Suprapubic skin (tissue), 4 donors: Measurements from ENCODE around the gene DHFR. TPM values are rescaled to one million over a fixed set of nuclear protein-coding genes. Genes with fewer than 3 reads are reported as not detected.

Experiments used
- DNase-seq, 2 donors: peaks; one replicate each; pipeline ENCODE4 v3.0.0-alpha.2; 2019; ENCODE audit warnings: low spot score in 2 of 2
- H3K27ac ChIP-seq: fragments of 200-600 bp; sonication (generic); one replicate; pipeline ENCODE4 v1.5.1; 2019
- H3K27me3 ChIP-seq: fragments of 200-600 bp; sonication (generic); one replicate; pipeline ENCODE4 v1.5.1; 2019
- H3K36me3 ChIP-seq: fragments of 200-600 bp; sonication (generic); one replicate; pipeline ENCODE4 v1.5.1; 2019
- H3K4me1 ChIP-seq: fragments of 200-600 bp; sonication (generic); one replicate; pipeline ENCODE4 v1.5.1; 2019
- H3K4me3 ChIP-seq: fragments of 200-600 bp; sonication (generic); one replicate; pipeline ENCODE4 v1.5.1; 2019; ENCODE audit warnings: mild to moderate bottlenecking
- H3K9me3 ChIP-seq: fragments of 200-600 bp; sonication (generic); one replicate; pipeline ENCODE4 v1.5.1; 2019
- EP300 ChIP-seq: sonication (generic); formaldehyde crosslinking; IDR thresholded peaks from one replicate; pipeline ENCODE4 v1.6.1; 2017; ENCODE audit warnings: antibody characterized with exemption
- POLR2A ChIP-seq, 2 donors: fragments of 450-650 bp; IDR thresholded peaks; one replicate each; pipeline ENCODE4 v1.6.1; 2017; ENCODE audit warnings: antibody characterized with exemption in 2 of 2, mild to moderate bottlenecking in 2 of 2, moderate library complexity in 2 of 2
- POLR2AphosphoS5 ChIP-seq, 3 donors: sonication (generic); formaldehyde crosslinking; IDR thresholded peaks; one replicate each; pipeline ENCODE4 v1.6.1; 2017; ENCODE audit warnings: antibody characterized with exemption in 3 of 3
- WGBS: methylation state at CpG from one replicate; pipeline ENCODE4 v1.1.5; 2018; 5-methylcytosine and 5-hydroxymethylcytosine counted together
- total RNA-seq, 4 donors: library from RNA; depleted of rRNA; stranded (reverse); fragments of >200 nt; gene quantifications; one replicate each; pipeline ENCODE4 v1.1.0, GENCODE V29; 2016
- TF ChIP-seq, protein P1 (sequence below), 2 donors: fragments of 200-600 bp in 1 of 2; fragments of 450-650 bp in 1 of 2; sonication (generic) in 1 of 2; IDR thresholded peaks; one replicate each; pipeline ENCODE4 v1.5.1; 2016 to 2019; ENCODE audit warnings: antibody characterized with exemption in 2 of 2, mild to moderate bottlenecking in 1 of 2, moderate library complexity in 1 of 2

DHFR gene
- total RNA-seq, result 1 to 10 TPM; 4.9 to 6.8 (median 5.1) TPM

- TF ChIP-seq, protein P1, sequence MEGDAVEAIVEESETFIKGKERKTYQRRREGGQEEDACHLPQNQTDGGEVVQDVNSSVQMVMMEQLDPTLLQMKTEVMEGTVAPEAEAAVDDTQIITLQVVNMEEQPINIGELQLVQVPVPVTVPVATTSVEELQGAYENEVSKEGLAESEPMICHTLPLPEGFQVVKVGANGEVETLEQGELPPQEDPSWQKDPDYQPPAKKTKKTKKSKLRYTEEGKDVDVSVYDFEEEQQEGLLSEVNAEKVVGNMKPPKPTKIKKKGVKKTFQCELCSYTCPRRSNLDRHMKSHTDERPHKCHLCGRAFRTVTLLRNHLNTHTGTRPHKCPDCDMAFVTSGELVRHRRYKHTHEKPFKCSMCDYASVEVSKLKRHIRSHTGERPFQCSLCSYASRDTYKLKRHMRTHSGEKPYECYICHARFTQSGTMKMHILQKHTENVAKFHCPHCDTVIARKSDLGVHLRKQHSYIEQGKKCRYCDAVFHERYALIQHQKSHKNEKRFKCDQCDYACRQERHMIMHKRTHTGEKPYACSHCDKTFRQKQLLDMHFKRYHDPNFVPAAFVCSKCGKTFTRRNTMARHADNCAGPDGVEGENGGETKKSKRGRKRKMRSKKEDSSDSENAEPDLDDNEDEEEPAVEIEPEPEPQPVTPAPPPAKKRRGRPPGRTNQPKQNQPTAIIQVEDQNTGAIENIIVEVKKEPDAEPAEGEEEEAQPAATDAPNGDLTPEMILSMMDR (IDR thresholded peaks at IDR 0.05), result peak in 1 of 2 donors; percentile 21
- TF ChIP-seq EP300, result no peak
- WGBS, result under 1% methylated on average over 15 of the region's 74 CpGs
- Histone ChIP-seq H3K4me1 (peaks cover 26% of the 10 kb centered on the region), H3K4me3 (peak within 1 kb of the TSS; percentile 92), H3K27me3 (no peaks in the 10 kb centered on the region), H3K9me3 (no peaks in the 10 kb centered on the region), H3K27ac (peak within 1 kb of the TSS; percentile 94), H3K36me3 (peaks cover 17% of the 10 kb centered on the region)
- DNase-seq, result peak; percentile 88 to 91
Measured at GRCh38 chr5:80654391-80655230, at the start of gene DHFR, which contains the start of gene MSH3. Gene DHFR (minus strand): TSS chr5:80654983. CDS start chr5:80654489, 494 bp downstream. Gene MSH3 (plus strand): TSS chr5:80654652. CDS start chr5:80654728, 76 bp downstream.

DNA sequence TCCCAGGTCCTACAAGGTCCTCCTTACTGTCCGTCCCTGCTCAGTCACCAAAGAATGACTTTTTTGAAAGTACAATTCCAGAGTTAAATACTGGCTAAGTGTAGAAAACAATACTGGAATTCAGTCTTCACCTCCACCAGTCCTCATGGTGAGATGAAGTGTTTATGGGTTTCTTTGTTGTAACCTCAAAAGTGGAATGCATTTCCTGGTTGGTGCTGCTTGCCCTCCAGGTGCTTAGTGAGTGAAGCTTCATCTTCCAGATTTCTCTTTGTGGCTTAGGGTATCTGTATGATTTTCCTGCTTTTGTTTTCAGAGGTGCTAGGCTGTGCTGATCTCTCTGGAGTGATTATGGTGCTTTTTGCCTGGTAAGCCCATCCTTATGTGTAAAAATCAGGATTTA lies 49.4 kb upstream of the DHFR start:
- Histone ChIP-seq H3K36me3 (no peaks in the 10 kb centered on the region), H3K4me1 (no peaks in the 10 kb centered on the region), H3K9me3 (no peaks in the 10 kb centered on the region), H3K4me3 (no peak overlapping the region), H3K27me3 (no peaks in the 10 kb centered on the region), H3K27ac (no peak overlapping the region)
- no peak for TF ChIP-seq POLR2A (IDR thresholded peaks at IDR 0.05)
- TF ChIP-seq POLR2AphosphoS5 (IDR thresholded peaks at IDR 0.05), result no peak
- TF ChIP-seq, protein P1 (IDR thresholded peaks at IDR 0.05), result no peak
- DNase-seq, result no peak
- 88% methylated on average over 1 of the region's 1 CpG for WGBS

DNA sequence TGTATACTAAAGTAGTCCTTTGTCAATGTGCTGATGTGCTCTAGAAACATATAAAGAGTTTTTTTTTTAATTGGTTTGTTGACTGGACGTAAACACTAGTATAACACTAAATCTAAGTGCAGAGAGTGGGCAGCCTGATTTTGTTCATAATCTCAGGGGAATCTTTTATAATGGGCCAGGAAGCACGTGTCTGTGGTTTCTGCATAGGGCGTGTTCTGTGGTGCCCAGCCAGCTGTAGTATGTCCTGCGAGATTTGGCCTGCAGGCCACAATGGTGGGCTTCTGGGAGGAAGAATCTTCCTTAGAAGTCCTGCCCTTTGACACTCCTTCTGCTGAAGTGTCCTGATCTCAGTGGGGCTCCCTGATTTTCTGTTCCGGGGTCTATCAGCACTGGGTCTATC lies 49.0 kb upstream of the DHFR start:
- TF ChIP-seq EP300 (no peak), POLR2AphosphoS5 (IDR thresholded peaks at IDR 0.05) (no peak)
- no peak for DNase-seq
- H3K9me3 ChIP-seq, result no peaks in the 10 kb centered on the region
- no peaks in the 10 kb centered on the region for H3K27me3 ChIP-seq
- WGBS, result 75% methylated on average over 5 of the region's 5 CpGs
- no peak overlapping the region for H3K27ac ChIP-seq
- no peak overlapping the region for H3K4me3 ChIP-seq
- H3K36me3 ChIP-seq, result no peaks in the 10 kb centered on the region
- H3K4me1 ChIP-seq, result no peaks in the 10 kb centered on the region

- no peak for TF ChIP-seq POLR2A (IDR thresholded peaks at IDR 0.05)
- no peak for TF ChIP-seq EP300
- TF ChIP-seq, protein P1 (IDR thresholded peaks at IDR 0.05), result no peak
- TF ChIP-seq POLR2AphosphoS5 (IDR thresholded peaks at IDR 0.05), result no peak
- no peak for DNase-seq
- Histone ChIP-seq H3K4me3 (no peak overlapping the region), H3K27ac (no peak overlapping the region), H3K27me3 (no peaks in the 10 kb centered on the region), H3K9me3 (no peaks in the 10 kb centered on the region), H3K4me1 (no peaks in the 10 kb centered on the region), H3K36me3 (no peaks in the 10 kb centered on the region)
Measured at GRCh38 chr5:80703291-80703690, 48.5 kb upstream of the DHFR start.

DNA sequence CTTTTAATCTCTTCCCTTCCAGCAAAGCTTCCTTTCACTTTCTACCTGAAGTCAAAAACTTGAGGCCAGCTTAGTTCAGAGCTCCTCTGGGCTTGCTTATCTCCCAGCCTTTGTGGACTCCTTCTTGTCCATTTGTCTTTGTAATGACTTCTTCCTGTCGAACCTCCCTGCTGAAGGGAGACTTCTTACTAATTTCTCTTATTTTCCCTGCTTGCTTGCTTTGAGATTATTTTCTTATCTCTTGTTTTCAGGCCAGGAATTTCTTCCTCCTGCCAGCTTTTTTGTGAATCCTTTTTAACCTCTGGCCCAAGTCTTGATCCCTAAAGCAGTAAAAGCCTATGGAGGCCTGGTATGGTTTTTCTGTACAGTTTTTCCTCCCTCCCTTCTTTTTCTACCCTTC lies 46.8 kb upstream of the DHFR start:
- whole genome bisulfite sequencing, result 77% methylated on average over 1 of the region's 1 CpG
- H3K27ac ChIP-seq, result no peak overlapping the region
- no peaks in the 10 kb centered on the region for H3K36me3 ChIP-seq
- no peak for TF ChIP-seq POLR2A (IDR thresholded peaks at IDR 0.05)
- TF ChIP-seq EP300, result no peak
- TF ChIP-seq, protein P1 (IDR thresholded peaks at IDR 0.05), result no peak
- TF ChIP-seq POLR2AphosphoS5 (IDR thresholded peaks at IDR 0.05), result no peak
- H3K4me1 ChIP-seq, result no peaks in the 10 kb centered on the region
- H3K27me3 ChIP-seq, result no peaks in the 10 kb centered on the region
- DNase-seq, result no peak
- no peak overlapping the region for H3K4me3 ChIP-seq
- no peaks in the 10 kb centered on the region for H3K9me3 ChIP-seq
